K562 (cell line): ENCODE data around the gene KLK3. TPM values are rescaled to one million over a fixed set of nuclear protein-coding genes. Genes with fewer than 3 reads are reported as not detected.

Source experiments
- E2F3 ChIP-seq: fragments of 250-450 bp; sonication (Bioruptor Pico); IDR thresholded peaks from 2 replicates; pipeline ENCODE4 v1.4.0; 2020; ENCODE audit warnings: mild to moderate bottlenecking
- FOXP1 ChIP-seq: sonication (generic); formaldehyde crosslinking; IDR thresholded peaks from 2 replicates; pipeline ENCODE4 v1.8.0; 2022; ENCODE audit warnings: mild to moderate bottlenecking, missing genetic modification reagents
- GATA2 ChIP-seq: sonication (generic); formaldehyde crosslinking; IDR thresholded peaks from 2 replicates; pipeline ENCODE4 v1.4.0; 2020; ENCODE audit warnings: mild to moderate bottlenecking, missing genetic modification reagents
- HNRNPH1 ChIP-seq: fragments of 200-400 bp; formaldehyde crosslinking; optimal IDR thresholded peaks from 2 replicates; pipeline ENCODE3; 2017; ENCODE audit warnings: low read depth, mild to moderate bottlenecking, low read length, moderate library complexity
- KDM1A ChIP-seq, 2 experiments: fragments of 450-650 bp; IDR thresholded peaks; 2 replicates each; pipeline ENCODE4 v1.6.1; 2016; ENCODE audit warnings: mild to moderate bottlenecking in 2 of 2
- KLF10 ChIP-seq: fragments of 250-450 bp; sonication (Bioruptor Pico); IDR thresholded peaks from 2 replicates; pipeline ENCODE4 v1.6.1; 2021; ENCODE audit warnings: matching md5 sums
- KLF16 ChIP-seq: IDR thresholded peaks from 2 replicates; pipeline ENCODE4 v1.6.1; 2016; ENCODE audit warnings: antibody characterized with exemption
- MCM7 ChIP-seq, 2 experiments: fragments of 450-650 bp; IDR thresholded peaks; 2 replicates each; pipeline ENCODE4 v1.6.1; 2016 to 2018
- MEF2D ChIP-seq: conservative IDR thresholded peaks from 2 replicates; pipeline ENCODE4 v1.6.1; 2016; ENCODE audit warnings: low read depth, missing genetic modification characterization, missing compliant biosample characterization
- NCOA4 ChIP-seq: fragments of 450-650 bp; IDR thresholded peaks from 2 replicates; pipeline ENCODE4 v1.6.1; 2018; ENCODE audit warnings: mild to moderate bottlenecking; ENCODE audit not compliant: partially characterized antibody
- NFRKB ChIP-seq: fragments of 450-650 bp; IDR thresholded peaks from 2 replicates; pipeline ENCODE4 v1.6.1; 2016; ENCODE audit warnings: low read depth
- PHF20 ChIP-seq: fragments of 450-650 bp; IDR thresholded peaks from 2 replicates; pipeline ENCODE4 v1.6.1; 2018; ENCODE audit not compliant: partially characterized antibody
- RBM17 ChIP-seq: fragments of 200-400 bp; formaldehyde crosslinking; IDR thresholded peaks from 2 replicates; pipeline ENCODE4 v1.6.1; 2017; ENCODE audit warnings: low read depth, mild to moderate bottlenecking, low read length, borderline replicate concordance
- RERE ChIP-seq: sonication (generic); formaldehyde crosslinking; IDR thresholded peaks from 2 replicates; pipeline ENCODE4 v1.8.0; 2023; ENCODE audit warnings: missing genetic modification reagents, mild to moderate bottlenecking, borderline replicate concordance
- RFX7 ChIP-seq: fragments of 250-450 bp; sonication (Bioruptor Pico); IDR thresholded peaks from 2 replicates; pipeline ENCODE4 v1.5.1; 2021; ENCODE audit warnings: mild to moderate bottlenecking
- SNAPC5 ChIP-seq: fragments of 250-450 bp; sonication (Bioruptor Pico); IDR thresholded peaks from 2 replicates; pipeline ENCODE4 v1.8.0; 2021; ENCODE audit warnings: moderate library complexity, mild to moderate bottlenecking, inconsistent platforms
- USF1 ChIP-seq: sonication (generic); formaldehyde crosslinking; IDR thresholded peaks from 2 replicates; pipeline ENCODE4 v1.9.0; 2022; ENCODE audit warnings: mild to moderate bottlenecking, missing genetic modification reagents
- XRCC5 ChIP-seq: fragments of 200-400 bp; formaldehyde crosslinking; IDR thresholded peaks from 2 replicates; pipeline ENCODE4 v1.6.1; 2017; ENCODE audit warnings: low read depth, mild to moderate bottlenecking, low read length
- ZBTB8A ChIP-seq: fragments of 450-650 bp; IDR thresholded peaks from 2 replicates; pipeline ENCODE4 v1.6.1; 2018; ENCODE audit warnings: mild to moderate bottlenecking, moderate library complexity; ENCODE audit not compliant: partially characterized antibody
- ZNF3 ChIP-seq: fragments of 250-450 bp; sonication (Bioruptor Pico); IDR thresholded peaks from 2 replicates; pipeline ENCODE4 v1.5.0; 2021; ENCODE audit warnings: mild to moderate bottlenecking, moderate library complexity
- ZNF316 ChIP-seq: fragments of 450-650 bp; IDR thresholded peaks from 2 replicates; pipeline ENCODE4 v1.6.1; 2016
- ZNF395 ChIP-seq: fragments of 200-800 bp; sonication (Bioruptor generic); IDR thresholded peaks from 2 replicates; pipeline ENCODE4 v1.6.1; 2017; ENCODE audit warnings: missing genetic modification characterization, missing compliant biosample characterization
- ZNF511 ChIP-seq: sonication (generic); formaldehyde crosslinking; IDR thresholded peaks from 2 replicates; pipeline ENCODE4 v1.8.0; 2022; ENCODE audit warnings: mild to moderate bottlenecking, missing genetic modification reagents
- polyA plus RNA-seq, 8 experiments: library from polyadenylated mRNA; depleted of rRNA in 4 of 8; stranded (reverse) in 5 of 8; unstranded in 3 of 8; fragments of >200 nt; fragmentation: Nextera tagmentation in 2 of 8; fragmentation: Illumina TruSeq in 1 of 8; extraction: Ambion mirVana in 2 of 8; extraction: Trizol in 1 of 8; gene quantifications; 2 replicates each; pipeline versions ENCODE4 v1.2.1 to v1.2.3, GENCODE V29; 2011 to 2014; ENCODE audit warnings: inconsistent platforms in 1 of 8, missing spikeins in 1 of 8
- total RNA-seq, 7 experiments: library from RNA; depleted of rRNA in 6 of 7; stranded (reverse); fragments of >200 nt in 6 of 7; fragmentation: Illumina TruSeq in 2 of 7; extraction: Trizol in 2 of 7; gene quantifications; 2 replicates each; pipeline versions ENCODE4 v1.2.1 to v1.2.3, GENCODE V29; 2011 to 2021; ENCODE audit warnings: low replicate concordance in 1 of 7

KLK3 gene
- total and polyA plus RNA-seq, 9 of the 15 experiments (the other 6 are each of a cell fraction or from before 2014, with no cell fraction given): not detected

- TF ChIP-seq RBM17 (no peak), KLF10 (CRISPR knock-in tag) (no peak), E2F3 (CRISPR knock-in tag) (no peak), ZBTB8A (no peak), SNAPC5 (CRISPR knock-in tag) (no peak), GATA2 (no peak), USF1 (no peak), MEF2D (tag) (no peak), KDM1A (IDR thresholded peaks at IDR 0.05) (peak in 1 of 2 experiments; percentile 14; a peak in 1 of 4 replicates), NCOA4 (no peak), HNRNPH1 (no peak), ZNF395 (CRISPR knock-in tag) (no peak), KLF16 (no peak), MCM7 (IDR thresholded peaks at IDR 0.05) (peak in 1 of 2 experiments; percentile 77; a peak in 1 of 4 replicates), ZNF511 (CRISPR knock-in tag) (no peak), FOXP1 (no peak), ZNF316 (no peak), ZNF3 (no peak), PHF20 (no peak), RFX7 (CRISPR knock-in tag) (no peak), XRCC5 (no peak), RERE (CRISPR knock-in tag) (0 out of 2 replicates have a peak, but pooled peaks have one; percentile 64), NFRKB (0 out of 2 replicates have a peak, but pooled peaks have one; percentile 7)
Measured at GRCh38 chr19:50823389-50824042, 31.2 kb upstream of the KLK3 start, which contains the start of gene KLK1 (continued).
